Measurements from ENCODE around the gene DYNLRB1. TPM values are rescaled to one million over a fixed set of nuclear protein-coding genes. Genes with fewer than 3 reads are reported as not detected.

The DYNLRB1 gene
- total RNA-seq, 1 donor from 2014 or later = 208 TPM

DNA sequence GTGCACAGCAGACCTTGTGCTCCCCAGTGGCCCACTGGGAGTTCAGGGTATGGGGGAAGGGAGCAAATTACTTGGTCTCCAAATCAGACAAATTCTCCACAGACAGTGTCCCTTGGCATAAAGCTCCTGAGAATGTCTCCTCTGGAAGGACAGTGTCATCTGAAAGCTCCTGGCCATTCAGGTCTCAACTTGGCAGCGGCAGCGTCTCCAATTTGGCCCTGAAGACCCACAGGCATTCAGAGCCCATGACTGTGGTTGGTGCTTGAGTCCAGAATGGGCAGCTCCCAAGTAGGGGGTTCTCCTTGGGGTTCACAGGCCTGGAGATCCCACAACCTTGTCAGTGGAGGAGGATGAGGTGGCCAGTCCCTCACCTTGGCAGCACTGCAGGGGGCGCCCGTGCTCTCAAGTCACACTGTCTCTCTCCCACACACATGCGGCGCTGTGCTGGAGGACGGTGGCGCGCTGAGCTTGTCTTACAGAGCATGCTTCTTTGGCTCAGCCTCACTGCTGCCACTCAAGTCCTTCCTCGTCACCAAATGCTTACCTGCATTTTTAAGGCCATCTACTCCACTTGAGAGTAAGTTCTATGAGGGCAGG lies 20.7 kb downstream of the DYNLRB1 start:
- Mint-ChIP-seq H3K27ac (no peak overlapping the region), H3K27me3 (no peaks in the 10 kb centered on the region), H3K9me3 (ENCODE audit: low read depth) (no peaks in the 10 kb centered on the region), H3K4me1 (ENCODE audit: low read depth) (no peaks in the 10 kb centered on the region), H3K36me3 (ENCODE audit: insufficient read depth) (peaks cover 47% of the 10 kb centered on the region), H3K4me3 (ENCODE audit: low read depth) (no peak overlapping the region)
- TF ChIP-seq, protein P1, sequence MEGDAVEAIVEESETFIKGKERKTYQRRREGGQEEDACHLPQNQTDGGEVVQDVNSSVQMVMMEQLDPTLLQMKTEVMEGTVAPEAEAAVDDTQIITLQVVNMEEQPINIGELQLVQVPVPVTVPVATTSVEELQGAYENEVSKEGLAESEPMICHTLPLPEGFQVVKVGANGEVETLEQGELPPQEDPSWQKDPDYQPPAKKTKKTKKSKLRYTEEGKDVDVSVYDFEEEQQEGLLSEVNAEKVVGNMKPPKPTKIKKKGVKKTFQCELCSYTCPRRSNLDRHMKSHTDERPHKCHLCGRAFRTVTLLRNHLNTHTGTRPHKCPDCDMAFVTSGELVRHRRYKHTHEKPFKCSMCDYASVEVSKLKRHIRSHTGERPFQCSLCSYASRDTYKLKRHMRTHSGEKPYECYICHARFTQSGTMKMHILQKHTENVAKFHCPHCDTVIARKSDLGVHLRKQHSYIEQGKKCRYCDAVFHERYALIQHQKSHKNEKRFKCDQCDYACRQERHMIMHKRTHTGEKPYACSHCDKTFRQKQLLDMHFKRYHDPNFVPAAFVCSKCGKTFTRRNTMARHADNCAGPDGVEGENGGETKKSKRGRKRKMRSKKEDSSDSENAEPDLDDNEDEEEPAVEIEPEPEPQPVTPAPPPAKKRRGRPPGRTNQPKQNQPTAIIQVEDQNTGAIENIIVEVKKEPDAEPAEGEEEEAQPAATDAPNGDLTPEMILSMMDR (IDR thresholded peaks at IDR 0.05; ENCODE audit: unreplicated experiment) = peak; percentile 53
- DNase-seq (ENCODE audit: low spot score, unreplicated experiment) = no peak

DNA sequence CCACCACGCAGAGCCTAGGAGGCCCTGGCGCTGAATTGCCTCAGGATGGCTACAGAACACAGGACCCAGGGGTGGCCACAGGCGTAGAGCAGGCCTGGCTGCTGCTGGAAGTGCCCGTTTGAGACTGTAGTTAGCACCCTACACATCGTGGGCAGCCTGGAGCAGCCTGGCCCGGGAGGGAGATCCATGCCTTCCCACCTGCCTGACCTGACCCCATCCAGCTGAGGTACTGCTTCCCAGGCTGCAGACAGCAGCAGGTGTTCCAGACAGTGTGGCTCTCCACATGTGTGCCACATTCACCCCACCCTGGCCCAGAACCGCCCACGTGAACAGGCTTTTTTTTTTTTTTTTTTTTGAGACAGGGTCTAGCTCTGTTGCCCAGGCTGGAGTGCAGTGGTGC lies 21.4 kb downstream of the DYNLRB1 start:
- Mint-ChIP-seq H3K27me3 (no peaks in the 10 kb centered on the region), H3K4me3 (ENCODE audit: low read depth) (no peak overlapping the region), H3K9me3 (ENCODE audit: low read depth) (no peaks in the 10 kb centered on the region), H3K27ac (no peak overlapping the region), H3K4me1 (ENCODE audit: low read depth) (no peaks in the 10 kb centered on the region), H3K36me3 (ENCODE audit: insufficient read depth) (peaks cover 49% of the 10 kb centered on the region)
- TF ChIP-seq, protein P1 (IDR thresholded peaks at IDR 0.05; ENCODE audit: unreplicated experiment) = no peak
- no peak for DNase-seq (ENCODE audit: low spot score, unreplicated experiment)

DNA sequence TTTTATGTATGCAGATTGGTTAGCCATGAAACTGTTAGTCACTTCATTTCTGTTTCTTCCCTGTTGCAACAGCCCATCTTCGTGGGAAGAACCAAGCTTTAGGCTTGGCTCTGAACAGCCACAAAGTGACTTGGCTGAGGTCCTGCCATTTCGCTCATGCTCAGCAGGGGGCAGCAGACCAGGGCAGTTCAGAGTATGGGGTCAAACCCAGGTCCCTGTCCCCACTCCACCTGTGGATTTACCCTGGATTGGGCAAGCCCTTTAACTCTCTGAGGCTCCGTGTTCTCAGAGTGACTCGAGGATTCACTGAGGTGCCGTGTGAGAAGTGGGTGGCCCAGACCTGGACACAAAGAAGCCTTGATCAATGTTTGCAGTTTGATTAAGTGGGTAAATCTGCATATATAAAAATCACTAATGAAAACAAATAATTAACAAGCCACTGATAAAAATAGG lies 22.5 kb downstream of the DYNLRB1 start:
- Mint-ChIP-seq H3K27me3 (no peaks in the 10 kb centered on the region), H3K27ac (peak overlapping the region; percentile 23), H3K36me3 (ENCODE audit: insufficient read depth) (peaks cover 48% of the 10 kb centered on the region), H3K4me1 (ENCODE audit: low read depth) (peaks cover 4% of the 10 kb centered on the region), H3K9me3 (ENCODE audit: low read depth) (no peaks in the 10 kb centered on the region), H3K4me3 (ENCODE audit: low read depth) (no peak overlapping the region)
- TF ChIP-seq, protein P1 (IDR thresholded peaks at IDR 0.05; ENCODE audit: unreplicated experiment) = peak; percentile 83
- DNase-seq (ENCODE audit: low spot score, unreplicated experiment) = peak; percentile 52

DNA sequence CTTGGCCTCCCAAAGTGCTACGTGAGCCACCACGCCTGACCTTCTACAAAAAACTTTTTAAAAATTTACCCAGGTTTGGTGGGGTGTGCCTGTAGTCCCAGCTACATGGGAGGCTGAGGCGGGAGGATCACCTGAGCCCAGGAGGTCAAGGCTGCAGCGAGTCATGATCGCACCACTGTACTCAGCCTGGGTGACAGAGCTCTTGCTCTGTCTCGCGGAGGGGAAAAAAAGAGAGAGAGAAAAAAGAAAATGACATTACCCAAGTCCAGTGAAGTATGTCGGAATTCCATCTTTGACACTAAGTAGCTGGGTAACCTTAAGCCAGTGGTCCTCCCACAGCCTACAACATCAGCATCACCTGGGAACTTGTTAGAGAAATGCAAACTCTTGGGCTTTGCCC lies 23.5 kb downstream of the DYNLRB1 start:
- TF ChIP-seq, protein P1 (IDR thresholded peaks at IDR 0.05; ENCODE audit: unreplicated experiment) = no peak
- H3K9me3 Mint-ChIP-seq (ENCODE audit: low read depth) = no peaks in the 10 kb centered on the region
- peaks cover 42% of the 10 kb centered on the region for H3K36me3 Mint-ChIP-seq (ENCODE audit: insufficient read depth)
- DNase-seq (ENCODE audit: low spot score, unreplicated experiment) = no peak
- H3K4me3 Mint-ChIP-seq (ENCODE audit: low read depth) = no peak overlapping the region
- peaks cover 2% of the 10 kb centered on the region for H3K27me3 Mint-ChIP-seq
- H3K4me1 Mint-ChIP-seq (ENCODE audit: low read depth) = peaks cover 14% of the 10 kb centered on the region
- no peak overlapping the region for H3K27ac Mint-ChIP-seq

DNA sequence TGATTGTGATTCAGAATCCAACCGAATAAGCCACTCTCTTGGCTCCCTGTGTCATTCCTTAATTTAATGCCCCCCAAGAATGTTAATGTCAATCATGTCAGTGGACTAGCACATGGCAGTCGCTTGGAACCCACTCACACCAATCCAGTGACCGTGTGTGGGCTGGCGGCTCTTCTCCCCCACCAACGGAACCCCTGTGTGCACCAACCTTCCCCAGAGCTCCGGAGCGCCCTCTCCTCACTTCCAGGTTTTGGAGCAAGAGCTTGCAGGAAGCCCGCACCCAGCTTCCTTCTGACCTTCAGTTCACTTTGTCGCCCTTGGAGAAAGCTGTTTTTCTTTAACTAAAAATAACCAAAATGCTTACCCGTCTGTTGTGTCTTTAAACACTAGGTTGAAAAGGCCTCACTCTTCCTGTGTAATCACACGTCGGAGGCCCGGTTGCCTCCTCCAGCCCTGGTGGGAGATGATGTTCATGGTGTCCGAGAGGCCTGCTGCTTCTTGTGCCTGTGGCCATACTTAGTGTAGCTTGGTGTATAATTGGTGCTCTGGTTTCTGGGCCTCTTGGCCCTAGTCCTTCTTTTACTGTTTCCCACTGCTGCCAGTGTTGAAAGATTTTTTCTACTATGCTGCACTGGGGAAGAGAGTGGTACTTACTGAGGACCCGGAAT lies 24.5 kb downstream of the DYNLRB1 start:
- no peak overlapping the region for H3K27ac Mint-ChIP-seq
- H3K4me3 Mint-ChIP-seq (ENCODE audit: low read depth) = no peak overlapping the region
- H3K36me3 Mint-ChIP-seq (ENCODE audit: insufficient read depth) = peaks cover 37% of the 10 kb centered on the region
- no peak for DNase-seq (ENCODE audit: low spot score, unreplicated experiment)
- TF ChIP-seq, protein P1 (IDR thresholded peaks at IDR 0.05; ENCODE audit: unreplicated experiment) = no peak
- H3K4me1 Mint-ChIP-seq (ENCODE audit: low read depth) = peaks cover 16% of the 10 kb centered on the region
- peaks cover 6% of the 10 kb centered on the region for H3K27me3 Mint-ChIP-seq
- no peaks in the 10 kb centered on the region for H3K9me3 Mint-ChIP-seq (ENCODE audit: low read depth)
